GM19238 (cell line): ENCODE data around the gene LRG1.

ENCODE experiments used
- DNase-seq: peaks from one replicate; pipeline ENCODE4 v3.0.0; 2011; ENCODE audit warnings: low spot score; ENCODE audit not compliant: insufficient read length

LRG1 gene

DNA sequence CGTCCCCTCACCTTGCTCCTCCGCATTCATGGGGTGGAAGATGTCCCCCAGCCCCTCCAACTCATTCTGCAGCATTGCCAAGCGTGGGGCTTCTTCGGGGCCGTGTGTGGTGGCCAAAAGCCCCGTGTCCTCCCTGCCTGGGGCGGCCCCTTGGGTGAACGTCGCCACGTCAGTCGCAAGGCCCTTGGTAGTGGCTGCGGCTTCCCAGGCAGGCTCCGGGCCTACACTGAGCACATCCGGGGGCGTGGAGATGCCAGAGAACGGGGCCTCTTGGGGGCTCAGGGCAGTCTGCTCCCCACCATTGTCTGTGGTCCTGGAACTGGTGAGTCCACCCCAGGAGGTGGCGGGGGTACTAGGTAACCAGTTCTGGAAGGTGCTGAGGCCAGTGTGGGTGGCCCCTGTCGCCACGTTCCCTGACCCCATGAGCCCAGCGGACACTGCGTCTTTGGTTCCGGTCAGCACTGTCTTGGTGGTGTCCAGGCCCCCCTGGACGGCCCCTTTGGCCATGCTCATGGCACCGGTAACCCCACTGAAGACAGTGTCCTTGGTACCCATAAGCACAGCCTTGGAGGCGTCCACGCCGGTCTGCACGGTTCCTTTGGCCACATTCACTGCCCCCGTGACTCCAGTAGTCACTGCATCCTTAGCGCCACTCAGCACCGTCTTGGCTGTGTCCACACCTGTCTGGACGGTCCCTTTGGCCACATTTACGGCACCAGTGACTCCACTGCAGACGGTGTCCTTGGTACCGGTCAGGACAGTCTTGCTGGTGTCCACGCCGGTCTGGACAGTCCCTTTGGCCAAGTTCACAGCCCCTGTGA lies 29.2 kb downstream of the LRG1 start:
- no peak for DNase-seq

DNA sequence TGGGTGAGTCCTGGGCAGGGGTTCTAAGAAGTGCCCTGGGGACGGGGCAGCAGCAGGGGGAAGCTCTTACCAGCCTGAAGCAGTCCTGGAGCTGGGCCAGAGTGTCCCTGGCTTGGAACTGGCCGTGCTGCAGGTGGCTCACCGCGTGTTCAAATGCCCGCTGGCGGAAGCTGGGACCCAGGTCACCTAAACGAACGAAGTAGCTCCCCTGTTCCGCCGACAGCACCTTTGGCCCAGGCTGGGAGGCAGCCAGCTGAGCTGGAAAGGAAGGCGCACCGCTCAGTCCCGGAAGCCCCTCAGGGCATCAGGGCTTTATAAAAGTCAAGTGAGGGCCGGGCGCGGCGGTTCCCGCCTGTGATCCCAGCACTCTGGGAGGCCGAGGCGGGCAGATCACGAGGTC lies 31.1 kb downstream of the LRG1 start:
- DNase-seq = no peak

- no peak for DNase-seq
These were observed 32.0 kb downstream of the LRG1 start for GRCh38 chr19:4507804-4508203.

- DNase-seq = no peak
These were observed 32.7 kb downstream of the LRG1 start for GRCh38 chr19:4507150-4507452.

GRCh38 chr19:4506449-4507149 lies 33.2 kb downstream of the LRG1 start:
- no peak for DNase-seq

- DNase-seq = no peak
These were observed 34.0 kb downstream of the LRG1 start for GRCh38 chr19:4505570-4506448.

GRCh38 chr19:4504891-4505569 lies 34.8 kb downstream of the LRG1 start:
- no peak for DNase-seq

- DNase-seq = no peak
These were observed 35.5 kb downstream of the LRG1 start for GRCh38 chr19:4504297-4504701.

DNA sequence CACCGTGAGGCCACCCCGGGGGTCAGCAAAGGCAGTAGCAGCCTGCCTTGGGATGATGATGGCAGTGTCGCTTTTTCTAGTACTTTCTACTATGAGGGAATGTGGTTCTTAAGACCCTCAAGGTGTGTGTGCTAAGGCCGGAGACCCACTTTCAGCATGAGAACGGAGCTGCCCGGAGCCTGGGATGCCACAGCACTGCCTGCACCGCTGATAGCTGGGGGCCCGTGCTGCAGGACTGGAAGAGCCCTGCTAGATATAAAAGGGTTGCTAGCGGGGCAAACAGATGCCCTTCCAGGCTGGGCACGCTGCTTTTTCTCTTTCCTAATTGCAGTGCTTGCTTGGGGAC lies 36.0 kb downstream of the LRG1 start:
- no peak for DNase-seq

GRCh38 chr19:4503132-4503824 lies 36.6 kb downstream of the LRG1 start:
- no peak for DNase-seq

DNA sequence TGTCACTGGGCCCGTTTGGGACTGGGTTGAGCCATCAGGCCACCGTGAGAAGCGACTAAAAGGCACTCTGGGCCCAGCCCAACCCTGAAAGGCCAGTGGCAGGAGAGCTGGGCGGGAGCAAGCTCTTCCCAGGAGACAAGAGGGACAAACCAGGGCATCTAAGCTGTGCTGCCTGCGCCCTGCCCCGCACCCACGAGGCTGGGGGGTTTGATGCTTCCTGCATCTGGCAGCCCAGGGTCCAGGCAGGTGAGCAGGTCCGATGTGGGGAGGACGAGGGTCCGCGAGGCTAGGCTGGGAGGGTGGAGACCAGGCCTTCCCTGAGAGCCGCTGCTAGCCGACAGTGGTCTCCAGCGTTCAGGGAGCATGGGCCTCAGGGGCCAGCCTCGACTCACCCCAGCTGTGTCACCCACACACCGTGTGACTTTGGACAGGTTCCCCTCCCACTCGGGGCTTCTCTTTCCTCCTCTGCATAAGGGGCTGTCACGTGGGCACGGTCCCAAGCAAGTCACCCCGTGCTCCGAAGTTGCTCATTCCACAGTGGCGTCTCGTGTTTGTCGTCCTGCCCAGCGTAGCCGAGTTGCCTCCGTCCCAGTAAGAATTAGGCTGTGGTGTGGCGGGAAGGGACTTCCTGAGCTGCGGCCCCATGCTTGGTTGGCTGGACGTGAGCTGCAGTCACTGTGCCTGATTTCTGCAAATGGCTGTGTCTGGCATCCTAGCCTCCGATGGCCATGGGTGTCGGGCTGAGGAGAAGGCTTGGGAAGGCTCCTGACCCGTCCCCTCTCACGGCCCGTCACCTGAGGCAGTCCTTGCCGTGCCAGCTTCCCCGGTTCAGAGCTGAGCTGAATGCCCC lies 37.3 kb downstream of the LRG1 start:
- no peak for DNase-seq

- no peak for DNase-seq
These were observed 38.1 kb downstream of the LRG1 start for GRCh38 chr19:4501691-4502090.

DNA sequence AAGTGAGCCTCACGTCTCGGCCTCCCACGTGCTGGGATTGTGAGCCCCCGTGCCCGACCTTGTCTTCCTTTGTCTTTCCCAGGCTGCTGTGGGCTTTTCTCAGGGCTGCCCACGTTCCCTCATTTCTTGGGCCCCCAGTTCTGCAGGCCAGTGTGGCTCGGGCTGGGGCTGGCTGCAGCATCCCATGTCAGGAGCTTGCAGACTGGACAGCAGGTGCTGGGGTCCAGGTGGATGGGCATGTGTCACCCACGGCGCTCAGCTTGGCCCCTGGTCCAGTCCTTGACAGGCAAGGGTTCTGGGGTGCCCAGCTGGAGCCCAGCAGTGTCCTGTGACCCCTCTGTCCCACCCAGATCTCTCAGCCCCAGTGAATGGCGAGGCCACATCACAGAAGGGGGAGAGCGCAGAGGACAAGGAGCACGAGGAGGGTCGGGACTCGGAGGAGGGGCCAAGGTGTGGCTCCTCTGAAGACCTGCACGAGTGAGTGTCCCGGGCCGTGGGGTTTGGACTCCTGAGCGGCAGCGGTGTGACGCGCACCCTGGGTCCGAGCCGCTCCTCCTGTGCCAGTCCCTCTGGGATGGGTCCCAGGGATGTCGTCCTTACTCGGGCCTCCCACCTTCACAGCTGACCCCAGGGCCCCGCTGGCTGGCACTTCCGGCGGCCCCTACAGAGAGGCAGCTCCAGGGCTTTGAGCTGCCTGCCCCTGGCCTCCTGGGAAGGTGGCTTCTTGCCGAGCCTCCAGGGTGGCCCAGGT lies 38.8 kb downstream of the LRG1 start:
- no peak for DNase-seq

DNA sequence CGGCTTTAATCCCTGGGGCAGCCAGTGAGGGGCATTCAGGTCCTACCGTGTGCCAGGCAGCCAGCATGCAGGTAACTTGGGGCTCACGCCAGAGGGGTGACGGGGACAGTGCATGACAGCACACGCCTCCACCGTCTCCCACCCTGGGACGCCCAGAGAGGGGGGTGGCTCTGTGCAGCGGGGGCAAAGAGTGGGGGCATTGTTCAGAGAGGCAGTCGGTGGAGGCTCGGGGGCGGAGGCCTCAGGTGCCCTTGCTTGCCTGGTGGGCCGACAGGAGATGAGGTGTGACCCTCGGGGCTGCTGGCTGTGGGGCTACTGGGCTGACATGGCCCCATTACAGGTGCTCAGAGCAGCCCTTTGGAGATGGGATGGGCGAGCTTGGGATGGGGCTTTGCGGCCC lies 40.0 kb downstream of the LRG1 start:
- DNase-seq = no peak

DNA sequence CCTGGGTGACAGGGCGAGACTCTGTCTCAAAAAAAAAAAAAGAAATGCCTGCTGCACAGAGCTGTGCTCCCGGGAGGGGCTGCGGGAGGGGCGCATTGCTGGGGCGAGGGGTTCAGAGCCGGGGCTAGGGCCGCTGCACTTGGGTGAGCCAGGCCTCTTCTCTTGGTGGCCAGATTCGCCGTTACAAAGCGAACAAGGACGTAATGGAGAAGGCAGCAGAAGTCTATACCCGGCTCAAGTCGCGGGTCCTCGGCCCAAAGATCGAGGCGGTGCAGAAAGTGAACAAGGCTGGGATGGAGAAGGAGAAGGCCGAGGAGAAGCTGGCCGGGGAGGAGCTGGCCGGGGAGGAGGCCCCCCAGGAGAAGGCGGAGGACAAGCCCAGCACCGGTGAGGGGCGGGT lies 40.5 kb downstream of the LRG1 start:
- DNase-seq = no peak

- DNase-seq = no peak
These were observed 41.1 kb downstream of the LRG1 start for GRCh38 chr19:4498694-4499093.

DNA sequence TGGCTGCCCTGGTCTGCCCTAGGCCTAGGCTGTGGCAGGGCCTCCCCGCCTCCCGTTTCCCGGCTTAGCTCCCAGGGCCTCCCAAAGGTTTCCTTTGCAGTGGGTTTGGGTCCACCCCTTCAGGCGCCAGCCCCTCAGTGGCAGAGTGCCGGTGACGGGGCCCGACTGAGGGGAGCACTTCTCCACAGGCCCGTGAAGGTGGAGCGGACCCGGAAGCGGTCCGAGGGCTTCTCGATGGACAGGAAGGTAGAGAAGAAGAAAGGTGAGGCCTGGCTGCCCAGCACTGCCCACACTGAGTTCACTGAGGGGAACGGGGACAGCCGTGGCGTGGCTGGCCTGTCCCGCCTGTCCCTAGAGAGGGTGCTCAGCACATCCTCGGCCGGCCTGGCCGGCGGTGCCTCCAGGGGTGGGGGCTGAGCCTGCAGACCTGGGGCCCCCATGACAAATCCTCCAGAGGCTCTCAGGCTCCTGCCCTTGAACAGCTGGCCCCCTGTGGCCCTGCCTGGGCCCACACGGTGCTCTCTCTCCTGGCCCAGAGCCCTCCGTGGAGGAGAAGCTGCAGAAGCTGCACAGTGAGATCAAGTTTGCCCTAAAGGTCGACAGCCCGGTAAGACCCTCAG lies 42.0 kb downstream of the LRG1 start:
- no peak for DNase-seq

DNA sequence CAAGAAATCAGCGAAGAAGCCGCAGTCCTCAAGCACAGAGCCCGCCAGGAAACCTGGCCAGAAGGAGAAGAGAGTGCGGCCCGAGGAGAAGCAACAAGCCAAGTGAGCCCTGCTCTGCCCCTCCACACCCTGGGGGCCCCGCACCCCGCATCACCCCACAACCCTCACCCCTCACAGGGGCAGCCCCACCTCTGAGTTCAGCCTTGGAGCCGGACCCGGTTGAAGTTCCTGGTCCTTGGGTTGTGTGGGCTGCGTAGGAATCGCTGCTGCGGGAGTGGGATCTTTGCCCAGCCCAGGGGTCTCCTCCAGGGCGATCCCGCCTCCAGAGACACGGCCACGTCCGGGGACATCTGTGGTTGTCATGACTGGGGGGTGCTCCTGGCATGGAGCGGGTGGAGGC lies 43.5 kb downstream of the LRG1 start:
- no peak for DNase-seq

GRCh38 chr19:4495471-4495870 lies 44.4 kb downstream of the LRG1 start:
- DNase-seq = no peak
